ENCODE data around the gene TPM1. TPM values are rescaled to one million over a fixed set of nuclear protein-coding genes. Genes with fewer than 3 reads are reported as not detected.

Gene TPM1
- total RNA-seq, 1 donor from 2014 or later = 11.1 TPM

DNA sequence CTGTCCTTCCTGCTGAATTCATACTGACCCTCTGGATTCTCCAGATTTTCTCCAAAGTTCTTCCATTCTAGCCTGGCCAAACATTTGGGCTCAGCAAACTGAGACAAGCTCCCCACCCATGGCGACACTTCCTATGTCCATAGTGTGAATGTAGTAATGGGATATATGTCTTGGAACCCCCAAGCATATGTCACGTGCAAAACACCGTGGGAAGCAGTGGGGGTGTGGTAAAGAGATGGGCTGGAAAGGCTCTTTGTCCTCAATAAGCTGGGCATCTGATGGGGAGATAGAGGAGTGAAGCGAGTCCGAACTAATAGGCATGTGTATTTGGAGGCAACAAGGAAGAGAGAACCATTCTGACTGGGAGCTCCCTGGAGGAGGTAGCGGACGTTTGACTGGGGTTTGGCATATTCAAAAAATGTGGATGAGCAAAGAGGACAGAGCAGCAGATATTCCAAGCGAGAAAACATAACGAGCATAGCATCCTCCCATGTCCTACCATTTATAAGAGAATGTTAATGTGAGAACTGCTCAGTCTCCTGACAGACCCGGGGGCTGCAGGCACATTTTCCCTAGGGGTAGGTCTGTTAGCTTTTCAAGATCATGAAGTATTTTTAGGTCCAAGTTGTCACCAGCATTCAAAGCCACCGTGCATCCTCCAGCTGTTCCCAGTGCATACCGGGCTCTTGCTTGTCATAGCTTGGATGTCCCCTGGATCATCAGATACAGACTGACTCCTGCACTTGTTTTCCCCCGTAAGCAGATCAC is 25.6 kb downstream of the TPM1 start:
- Mint-ChIP-seq H3K4me1 (ENCODE audit: low read depth) (no peaks in the 10 kb centered on the region), H3K27ac (no peak overlapping the region), H3K4me3 (ENCODE audit: low read depth) (no peak overlapping the region), H3K9me3 (no peaks in the 10 kb centered on the region), H3K27me3 (ENCODE audit: low read depth) (peaks cover 5% of the 10 kb centered on the region), H3K36me3 (ENCODE audit: low read depth) (no peaks in the 10 kb centered on the region)
- no peak for DNase-seq (ENCODE audit: low spot score)
- intact Hi-C loops (cut with micrococcal nuclease) = no loop called here

- Mint-ChIP-seq H3K9me3 (no peaks in the 10 kb centered on the region), H3K27ac (no peak overlapping the region), H3K4me3 (ENCODE audit: low read depth) (no peak overlapping the region), H3K36me3 (ENCODE audit: low read depth) (no peaks in the 10 kb centered on the region), H3K27me3 (ENCODE audit: low read depth) (peaks cover 5% of the 10 kb centered on the region), H3K4me1 (ENCODE audit: low read depth) (no peaks in the 10 kb centered on the region)
- no peak for DNase-seq (ENCODE audit: low spot score)
- intact Hi-C loops (cut with micrococcal nuclease) = no loop called here
These were observed 27.1 kb downstream of the TPM1 start for GRCh38 chr15:63069616-63070090.

DNA sequence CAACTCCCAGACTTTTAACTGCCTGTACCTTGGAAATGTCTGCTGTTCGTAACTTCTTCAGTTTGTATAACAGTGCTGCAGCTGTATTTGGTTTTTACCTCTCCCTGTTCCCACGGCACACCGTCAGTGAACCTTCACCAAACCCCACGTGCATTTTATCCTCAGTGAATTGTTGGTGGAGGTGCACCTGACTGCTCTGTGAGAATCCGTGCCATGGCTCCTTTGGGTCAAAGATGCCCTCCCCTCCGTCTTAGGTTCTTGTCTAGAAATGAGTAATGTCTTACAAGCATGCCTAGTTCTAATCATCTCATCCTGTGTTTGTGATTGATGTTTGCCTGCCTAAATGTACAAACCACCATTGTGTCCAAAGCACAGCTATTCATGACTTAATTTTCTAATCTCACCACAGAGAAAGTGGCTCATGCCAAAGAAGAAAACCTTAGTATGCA is 28.2 kb downstream of the TPM1 start:
- Mint-ChIP-seq H3K36me3 (ENCODE audit: low read depth) (no peaks in the 10 kb centered on the region), H3K4me1 (ENCODE audit: low read depth) (peaks cover 2% of the 10 kb centered on the region), H3K4me3 (ENCODE audit: low read depth) (no peak overlapping the region), H3K27ac (no peak overlapping the region), H3K27me3 (ENCODE audit: low read depth) (peaks cover 5% of the 10 kb centered on the region), H3K9me3 (no peaks in the 10 kb centered on the region)
- intact Hi-C loops (cut with micrococcal nuclease) = no loop called here
- no peak for DNase-seq (ENCODE audit: low spot score)

GRCh38 chr15:63071288-63071909 is 28.9 kb downstream of the TPM1 start:
- Mint-ChIP-seq H3K9me3 (no peaks in the 10 kb centered on the region), H3K36me3 (ENCODE audit: low read depth) (no peaks in the 10 kb centered on the region), H3K27ac (no peak overlapping the region), H3K4me1 (ENCODE audit: low read depth) (peaks cover 6% of the 10 kb centered on the region), H3K4me3 (ENCODE audit: low read depth) (no peak overlapping the region), H3K27me3 (ENCODE audit: low read depth) (peaks cover 5% of the 10 kb centered on the region)
- intact Hi-C loops (cut with micrococcal nuclease) = no loop called here
- DNase-seq (ENCODE audit: low spot score) = no peak

- H3K36me3 Mint-ChIP-seq (ENCODE audit: low read depth) = no peaks in the 10 kb centered on the region
- H3K9me3 Mint-ChIP-seq = no peaks in the 10 kb centered on the region
- H3K4me1 Mint-ChIP-seq (ENCODE audit: low read depth) = peaks cover 10% of the 10 kb centered on the region
- no peak for DNase-seq (ENCODE audit: low spot score)
- H3K27me3 Mint-ChIP-seq (ENCODE audit: low read depth) = peaks cover 7% of the 10 kb centered on the region
- intact Hi-C loops (cut with micrococcal nuclease) = no loop called here
- H3K4me3 Mint-ChIP-seq (ENCODE audit: low read depth) = no peak overlapping the region
- no peak overlapping the region for H3K27ac Mint-ChIP-seq
These were observed 29.6 kb downstream of the TPM1 start for GRCh38 chr15:63072023-63072650.

GRCh38 chr15:63072809-63073277 is 30.3 kb downstream of the TPM1 start:
- Mint-ChIP-seq H3K27ac (no peak overlapping the region), H3K4me1 (ENCODE audit: low read depth) (peaks cover 10% of the 10 kb centered on the region), H3K9me3 (no peaks in the 10 kb centered on the region), H3K27me3 (ENCODE audit: low read depth) (peaks cover 11% of the 10 kb centered on the region), H3K4me3 (ENCODE audit: low read depth) (no peak overlapping the region), H3K36me3 (ENCODE audit: low read depth) (no peaks in the 10 kb centered on the region)
- DNase-seq (ENCODE audit: low spot score) = no peak
- intact Hi-C loops (cut with micrococcal nuclease) = no loop called here

DNA sequence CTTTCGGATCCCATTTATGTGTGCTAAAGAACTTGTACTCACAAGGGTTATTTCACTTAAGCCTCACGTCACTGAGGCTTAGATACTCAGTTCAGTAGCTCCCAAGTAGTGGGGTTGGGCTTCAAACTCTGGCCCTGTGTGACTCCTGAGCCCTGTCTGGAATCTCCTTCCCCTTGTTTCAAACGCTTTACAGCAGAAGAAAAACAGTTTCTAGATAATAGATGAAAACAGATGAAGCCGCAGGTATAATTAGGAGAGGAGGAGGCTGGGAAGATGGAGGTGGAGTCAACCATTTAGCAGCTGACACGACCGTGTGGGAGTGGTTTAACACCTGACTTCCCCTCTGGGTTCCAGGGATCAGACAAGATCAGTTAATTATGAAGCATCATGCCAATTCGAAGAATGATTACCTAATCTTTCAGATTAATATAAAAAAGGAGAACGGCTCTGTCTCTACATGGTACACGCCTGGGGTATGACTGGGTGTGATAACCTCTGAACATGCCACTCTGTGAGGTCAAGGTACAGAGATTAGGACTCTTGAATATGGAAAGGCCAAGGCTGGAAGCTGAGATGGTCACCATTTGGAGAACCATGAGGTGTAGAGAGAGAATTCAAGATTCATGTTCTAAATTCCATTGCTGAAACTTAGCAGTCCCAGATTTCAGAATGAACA is 31.1 kb downstream of the TPM1 start:
- intact Hi-C loops (cut with micrococcal nuclease) = no loop called here
- Mint-ChIP-seq H3K27me3 (ENCODE audit: low read depth) (peaks cover 12% of the 10 kb centered on the region), H3K36me3 (ENCODE audit: low read depth) (no peaks in the 10 kb centered on the region), H3K9me3 (no peaks in the 10 kb centered on the region), H3K4me3 (ENCODE audit: low read depth) (no peak overlapping the region), H3K4me1 (ENCODE audit: low read depth) (peaks cover 10% of the 10 kb centered on the region), H3K27ac (no peak overlapping the region)
- DNase-seq (ENCODE audit: low spot score) = no peak

DNA sequence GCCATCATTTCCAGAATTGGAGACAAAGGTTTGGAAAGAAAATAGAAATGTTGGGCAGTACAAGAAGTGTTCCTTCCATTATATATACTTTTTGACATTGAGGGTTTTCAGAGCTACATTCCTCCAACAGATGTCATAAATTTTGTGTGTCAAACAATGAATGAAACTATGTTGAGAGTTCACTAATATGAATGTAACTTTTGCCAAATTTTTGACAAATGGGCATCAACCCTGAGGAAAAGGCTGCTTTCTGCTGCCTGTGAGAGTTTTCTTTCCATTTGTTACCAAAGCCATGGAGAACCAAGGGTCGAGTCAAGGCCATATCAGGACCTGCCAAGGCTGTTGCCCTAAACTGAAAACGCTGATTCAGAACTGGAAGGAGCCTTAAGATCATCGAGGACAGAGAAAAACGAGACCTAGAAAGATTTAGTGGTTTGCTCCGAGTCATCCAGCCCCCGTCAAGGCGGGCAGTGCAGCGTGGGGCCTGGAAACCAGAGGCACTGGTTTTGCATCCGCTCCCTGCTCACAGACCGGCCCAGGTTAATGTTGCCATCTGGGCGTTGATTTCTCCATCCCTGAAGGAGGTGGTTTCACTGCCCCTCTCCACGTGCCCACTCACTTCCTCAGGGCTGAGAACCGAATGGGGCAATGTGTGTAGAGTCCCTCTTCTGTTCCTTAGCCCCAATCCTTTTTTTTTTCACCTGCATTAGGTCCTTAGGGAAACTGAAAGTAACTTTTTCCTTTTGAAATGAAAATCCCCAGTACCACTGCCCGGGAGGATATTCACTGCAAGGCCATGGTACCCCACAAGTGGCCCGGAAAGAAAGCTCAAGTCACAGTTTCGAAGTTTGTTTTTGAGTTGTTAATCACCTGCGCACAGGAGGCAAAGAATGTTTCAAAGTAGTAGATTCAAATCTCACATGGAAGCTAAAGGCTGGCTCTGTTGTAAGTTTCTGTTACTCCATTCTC is 32.8 kb downstream of the TPM1 start:
- Mint-ChIP-seq H3K9me3 (no peaks in the 10 kb centered on the region), H3K4me3 (ENCODE audit: low read depth) (no peak overlapping the region), H3K27me3 (ENCODE audit: low read depth) (peaks cover 13% of the 10 kb centered on the region), H3K36me3 (ENCODE audit: low read depth) (no peaks in the 10 kb centered on the region), H3K4me1 (ENCODE audit: low read depth) (peaks cover 10% of the 10 kb centered on the region), H3K27ac (no peak overlapping the region)
- intact Hi-C loops (cut with micrococcal nuclease) = no loop called here
- DNase-seq (ENCODE audit: low spot score) = no peak

DNA sequence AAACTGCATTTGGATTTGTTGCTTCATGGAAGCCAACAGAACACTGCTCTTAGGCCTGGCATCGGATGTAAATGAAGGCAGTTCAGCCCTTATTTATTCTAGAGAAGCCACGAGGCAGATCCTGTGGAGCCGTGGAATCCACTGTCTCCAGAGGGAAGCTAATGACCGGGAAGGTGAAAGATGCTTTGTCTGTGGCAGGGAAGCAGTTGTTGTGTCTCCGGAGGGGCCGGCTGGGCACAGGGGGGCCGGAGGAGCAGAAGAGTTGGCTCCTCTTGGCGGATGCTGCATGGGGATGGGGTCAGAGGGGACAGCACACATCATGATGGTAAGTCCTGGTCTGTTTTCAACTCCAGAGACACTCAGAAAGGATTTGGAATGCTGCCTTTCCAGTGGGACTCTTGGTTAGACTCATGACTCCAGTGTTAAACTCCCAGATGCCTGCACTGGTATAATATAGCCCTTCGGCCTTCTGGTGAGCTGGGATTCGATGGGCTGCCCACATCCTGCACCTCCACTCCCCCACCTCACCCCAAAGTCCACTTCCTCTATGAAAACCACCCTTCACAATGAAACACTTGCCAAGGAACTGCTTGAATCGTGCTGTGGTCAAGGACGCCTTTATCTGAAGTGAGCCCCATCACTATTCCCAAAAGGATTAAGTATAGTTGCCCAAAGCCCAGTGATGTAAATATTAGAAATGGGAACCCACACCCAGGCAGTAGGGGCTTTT is 33.6 kb downstream of the TPM1 start:
- H3K27ac Mint-ChIP-seq = no peak overlapping the region
- H3K36me3 Mint-ChIP-seq (ENCODE audit: low read depth) = no peaks in the 10 kb centered on the region
- peaks cover 8% of the 10 kb centered on the region for H3K27me3 Mint-ChIP-seq (ENCODE audit: low read depth)
- no peak for DNase-seq (ENCODE audit: low spot score)
- H3K4me1 Mint-ChIP-seq (ENCODE audit: low read depth) = peaks cover 10% of the 10 kb centered on the region
- intact Hi-C loops (cut with micrococcal nuclease) = no loop called here
- no peak overlapping the region for H3K4me3 Mint-ChIP-seq (ENCODE audit: low read depth)
- no peaks in the 10 kb centered on the region for H3K9me3 Mint-ChIP-seq

DNA sequence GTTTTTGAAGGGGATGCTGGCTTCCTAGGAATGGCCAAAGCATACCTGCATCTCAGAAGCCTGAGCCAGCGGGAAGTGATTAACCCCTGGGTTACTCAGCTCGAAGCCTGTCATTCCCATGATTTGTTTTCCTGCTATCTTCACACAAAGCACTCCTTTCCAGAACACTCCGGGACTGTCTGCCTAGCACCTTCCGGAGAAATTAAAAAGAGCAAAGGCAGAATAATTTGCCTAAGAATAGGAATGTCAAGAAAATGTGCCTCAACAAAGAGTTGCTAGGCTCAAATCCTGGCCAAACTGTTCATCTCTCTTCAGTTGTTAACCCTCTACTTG is 34.1 kb downstream of the TPM1 start:
- DNase-seq (ENCODE audit: low spot score) = no peak
- Mint-ChIP-seq H3K27me3 (ENCODE audit: low read depth) (peaks cover 10% of the 10 kb centered on the region), H3K4me1 (ENCODE audit: low read depth) (peaks cover 10% of the 10 kb centered on the region), H3K4me3 (ENCODE audit: low read depth) (no peak overlapping the region), H3K9me3 (no peaks in the 10 kb centered on the region), H3K27ac (no peak overlapping the region), H3K36me3 (ENCODE audit: low read depth) (no peaks in the 10 kb centered on the region)
- intact Hi-C loops (cut with micrococcal nuclease) = no loop called here

DNA sequence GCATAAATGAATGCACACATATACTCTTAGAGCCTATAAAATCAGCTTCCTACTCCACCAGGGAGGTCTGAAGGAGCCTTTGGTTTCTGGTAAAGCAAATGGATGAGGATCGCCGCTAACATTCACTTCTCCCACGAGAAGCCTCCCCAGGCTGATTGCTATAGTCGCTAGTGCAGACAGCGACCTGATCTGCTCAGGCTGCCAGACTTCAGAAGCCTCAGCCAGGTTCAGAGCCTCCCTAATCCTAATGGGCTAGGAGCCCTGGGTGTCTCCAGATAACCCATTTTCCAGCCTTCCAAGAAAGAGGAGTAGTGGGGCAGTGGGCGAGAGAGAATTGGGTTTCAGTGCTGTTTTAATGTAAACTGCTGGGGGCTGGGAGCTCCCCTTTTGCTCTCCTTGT is 35.4 kb downstream of the TPM1 start:
- DNase-seq (ENCODE audit: low spot score) = no peak
- Mint-ChIP-seq H3K4me1 (ENCODE audit: low read depth) (peaks cover 10% of the 10 kb centered on the region), H3K27ac (no peak overlapping the region), H3K27me3 (ENCODE audit: low read depth) (peaks cover 10% of the 10 kb centered on the region), H3K4me3 (ENCODE audit: low read depth) (no peak overlapping the region), H3K9me3 (no peaks in the 10 kb centered on the region), H3K36me3 (ENCODE audit: low read depth) (no peaks in the 10 kb centered on the region)
- intact Hi-C loops (cut with micrococcal nuclease) = no loop called here

All from activated T-helper 2 cell treated with anti-CD3 and anti-CD28 coated beads, Interferon-gamma antibody, Interleukin-2, Interleukin-4, amounts not matched to agents 10 μg/mL and 5 μg/mL and 100 μg/mL, durations not matched to agents 14 hours and 24 hours and 36 hours (primary cell).